Amygdala (tissue), 56 donors: ENCODE measurements around the gene CD14.
"Not testable (repeated sequence)": the region's sequence is repeated elsewhere in the genome, so short reads cannot be mapped to it uniquely, and the experiment has no call there.

Experiments
- DNase-seq, 56 donors: peaks; one replicate each; lab custom pipeline; 2025; lab: John Stamatoyannopoulos, UW

Gene CD14

GRCh38 chr5:140598836-140599235 lies 34.1 kb downstream of the CD14 start:
- DNase-seq, result no peak

GRCh38 chr5:140596321-140596741 lies 36.6 kb downstream of the CD14 start:
- DNase-seq, result peak in 2 of 56 donors; percentile 8 to 30

GRCh38 chr5:140595538-140596300 lies 37.3 kb downstream of the CD14 start:
- DNase-seq, result peak in 5 of 56 donors; percentile 12 to 59 (median 22)

- DNase-seq, result no peak
Measured at GRCh38 chr5:140594169-140594568, 38.8 kb downstream of the CD14 start.

- DNase-seq, result not testable (repeated sequence)
Measured at GRCh38 chr5:140593070-140593469, 39.9 kb downstream of the CD14 start.

- DNase-seq, result no peak
Measured at GRCh38 chr5:140591747-140592372, 41.1 kb downstream of the CD14 start.

GRCh38 chr5:140590861-140591260 lies 42.1 kb downstream of the CD14 start:
- DNase-seq, result no peak

- DNase-seq, result no peak
Measured at GRCh38 chr5:140588311-140589070, 44.5 kb downstream of the CD14 start.

GRCh38 chr5:140587495-140587894 lies 45.5 kb downstream of the CD14 start:
- no peak for DNase-seq
